ENCODE data around the gene DYNC2H1. TPM values are rescaled to one million over a fixed set of nuclear protein-coding genes. Genes with fewer than 3 reads are reported as not detected.

Gene DYNC2H1
- total RNA-seq, 2 experiments from 2014 or later, result 2.8 to 3.2 TPM

GRCh38 chr11:103349595-103349994 is 240.4 kb downstream of the DYNC2H1 start:
- H3K36me3 Mint-ChIP-seq (ENCODE audit: low read depth), result no peaks in the 10 kb centered on the region
- Histone ChIP-seq H3K36me3 (ENCODE audit: insufficient read depth, low read length) (no peaks in the 10 kb centered on the region), H3K4me1 (ENCODE audit: insufficient read depth, low read length) (no peaks in the 10 kb centered on the region), H3K27ac (ENCODE audit: low read depth in 1 of 2, low read length in 2 of 2) (no peak overlapping the region), H3K27me3 (ENCODE audit: control insufficient read depth in 1 of 2, insufficient read depth in 2 of 2, low read length in 2 of 2) (no peaks in the 10 kb centered on the region), H3K4me3 (ENCODE audit: low read length) (no peak overlapping the region), H3K9me3 (ENCODE audit: control insufficient read depth in 1 of 2, insufficient read depth in 1 of 2, low read length in 2 of 2) (no peaks in the 10 kb centered on the region)
- ChIA-PET CTCF (no interaction called here), POLR2A (no interaction called here)
- H3K27ac Mint-ChIP-seq, result no peak overlapping the region
- no peak overlapping the region for H3K4me3 Mint-ChIP-seq
- no peak for DNase-seq
- intact Hi-C loops (cut with DNase I, micrococcal nuclease), result no loop called here
- H3K27me3 Mint-ChIP-seq, result no peaks in the 10 kb centered on the region
- H3K4me1 Mint-ChIP-seq (ENCODE audit: low read depth), result no peaks in the 10 kb centered on the region
- H3K9me3 Mint-ChIP-seq, result peaks cover 2% of the 10 kb centered on the region
- ATAC-seq (ENCODE audit: poor library complexity), result no peak
- no peak for TF ChIP-seq CTCF (IDR thresholded peaks at IDR 0.05)

GRCh38 chr11:103354656-103355055 is 245.4 kb downstream of the DYNC2H1 start:
- Histone ChIP-seq H3K27me3 (ENCODE audit: control insufficient read depth in 1 of 2, insufficient read depth in 2 of 2, low read length in 2 of 2) (no peaks in the 10 kb centered on the region), H3K9me3 (ENCODE audit: control insufficient read depth in 1 of 2, insufficient read depth in 1 of 2, low read length in 2 of 2) (no peaks in the 10 kb centered on the region), H3K4me3 (ENCODE audit: low read length) (no peak overlapping the region), H3K27ac (ENCODE audit: low read depth in 1 of 2, low read length in 2 of 2) (no peak overlapping the region), H3K4me1 (ENCODE audit: insufficient read depth, low read length) (no peaks in the 10 kb centered on the region), H3K36me3 (ENCODE audit: insufficient read depth, low read length) (no peaks in the 10 kb centered on the region)
- Mint-ChIP-seq H3K4me3 (no peak overlapping the region), H3K4me1 (ENCODE audit: low read depth) (no peaks in the 10 kb centered on the region), H3K27ac (no peak overlapping the region), H3K36me3 (ENCODE audit: low read depth) (no peaks in the 10 kb centered on the region), H3K27me3 (no peaks in the 10 kb centered on the region), H3K9me3 (peaks cover 2% of the 10 kb centered on the region)
- DNase-seq, result no peak
- ChIA-PET CTCF (no interaction called here), POLR2A (no interaction called here)
- TF ChIP-seq CTCF (IDR thresholded peaks at IDR 0.05), result no peak
- intact Hi-C loops (cut with DNase I, micrococcal nuclease), result no loop called here
- ATAC-seq (ENCODE audit: poor library complexity), result no peak

- ChIA-PET POLR2A (no interaction called here), CTCF (no interaction called here)
- no peaks in the 10 kb centered on the region for H3K36me3 ChIP-seq (ENCODE audit: insufficient read depth, low read length)
- Mint-ChIP-seq H3K9me3 (peaks cover 2% of the 10 kb centered on the region), H3K4me3 (no peak overlapping the region), H3K27me3 (no peaks in the 10 kb centered on the region), H3K27ac (no peak overlapping the region), H3K4me1 (ENCODE audit: low read depth) (no peaks in the 10 kb centered on the region), H3K36me3 (ENCODE audit: low read depth) (no peaks in the 10 kb centered on the region)
- no peak overlapping the region for H3K27ac ChIP-seq (ENCODE audit: low read depth in 1 of 2, low read length in 2 of 2)
- H3K4me3 ChIP-seq (ENCODE audit: low read length), result no peak overlapping the region
- intact Hi-C loops (cut with DNase I, micrococcal nuclease), result no loop called here
- ATAC-seq (ENCODE audit: poor library complexity) (no peak), DNase-seq (no peak)
- TF ChIP-seq CTCF (IDR thresholded peaks at IDR 0.05), result no peak
- no peaks in the 10 kb centered on the region for H3K4me1 ChIP-seq (ENCODE audit: insufficient read depth, low read length)
- H3K27me3 ChIP-seq (ENCODE audit: control insufficient read depth in 1 of 2, insufficient read depth in 2 of 2, low read length in 2 of 2), result no peaks in the 10 kb centered on the region
- H3K9me3 ChIP-seq (ENCODE audit: control insufficient read depth in 1 of 2, insufficient read depth in 1 of 2, low read length in 2 of 2), result no peaks in the 10 kb centered on the region
These were observed 249.0 kb downstream of the DYNC2H1 start for GRCh38 chr11:103358251-103358650.

Measured in CD4-positive, alpha-beta T cell (primary cell).